Activated CD4-positive, CD25-positive, alpha-beta regulatory T cell treated with anti-CD3 and anti-CD28 coated beads, Interleukin-2, amount 50 U/mL, for 24 hours (primary cell): Measurements from ENCODE around the gene AK4.
A peak's percentile ranks its signal among the peaks of the same experiment; 100 is the strongest.
"Not testable (repeated sequence)": the region's sequence is repeated elsewhere in the genome, so short reads cannot be mapped to it uniquely, and the experiment has no call there.

Source experiments
- ATAC-seq, 2 donors: fragments of 150-1000 bp; cut with Tn5 transposase; one replicate each; pipeline ENCODE4 v1.10.0; 2021; ENCODE audit warnings: mild to moderate bottlenecking in 1 of 2, moderate library complexity in 1 of 2

AK4 gene

GRCh38 chr1:65148178-65148547 lies at the start of gene AK4:
Gene AK4 (plus strand): TSS chr1:65148203. CDS start chr1:65148408, 205 bp downstream.
- peak; percentile 38 to 41 for ATAC-seq

GRCh38 chr1:65103807-65104206 lies 44.2 kb upstream of the AK4 start:
- ATAC-seq = no peak

GRCh38 chr1:65104854-65105534 lies 43.0 kb upstream of the AK4 start:
- no peak for ATAC-seq

DNA sequence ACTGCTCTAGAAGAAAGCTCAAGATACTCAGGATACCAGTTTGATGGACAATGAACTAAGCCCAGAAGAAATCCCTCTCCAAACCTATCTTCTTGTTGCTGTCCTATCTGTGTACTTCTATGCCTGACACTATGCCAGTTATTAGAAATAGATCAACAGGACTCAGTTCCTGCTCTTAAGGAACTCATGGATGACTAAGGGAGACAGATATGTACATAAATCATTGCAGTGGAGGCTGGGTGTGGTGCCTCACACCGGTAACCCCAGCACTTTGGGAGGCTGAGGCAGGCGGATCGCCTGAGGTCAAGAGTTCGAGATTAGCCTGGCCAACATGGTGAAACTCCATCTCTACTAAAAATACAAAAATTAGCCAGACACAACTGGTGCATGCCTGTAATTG lies 42.4 kb upstream of the AK4 start:
- ATAC-seq = no peak

DNA sequence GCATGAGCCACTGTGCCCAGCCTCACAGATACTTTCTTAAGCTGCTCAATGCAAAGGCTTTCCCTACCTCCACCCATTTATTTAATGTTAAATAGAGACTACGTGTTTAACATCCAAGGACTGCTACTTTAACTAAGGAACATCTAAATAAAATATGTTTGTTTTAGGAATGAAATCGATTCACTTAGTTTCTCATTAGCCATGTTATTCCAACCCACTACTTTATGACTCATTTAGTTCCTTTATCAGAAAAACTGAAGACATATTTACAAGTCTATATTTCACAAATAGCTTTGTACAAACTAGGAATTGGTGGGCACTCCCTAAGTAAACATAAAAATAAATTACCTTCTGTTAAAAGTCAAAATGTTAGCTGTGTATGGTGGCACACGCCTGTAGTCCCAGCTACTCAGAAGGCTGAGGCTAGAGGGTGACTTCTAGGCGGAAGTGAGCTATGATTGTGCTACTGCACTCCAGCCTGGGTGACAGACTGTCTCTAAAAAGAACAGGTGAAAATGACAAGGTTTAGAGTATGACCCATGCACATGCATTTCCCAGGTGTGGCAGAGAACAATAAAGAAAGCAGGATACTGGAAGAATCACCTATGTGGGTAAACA lies 39.9 kb upstream of the AK4 start:
- no peak for ATAC-seq

GRCh38 chr1:65109487-65109886 lies 38.5 kb upstream of the AK4 start:
- ATAC-seq = no peak

DNA sequence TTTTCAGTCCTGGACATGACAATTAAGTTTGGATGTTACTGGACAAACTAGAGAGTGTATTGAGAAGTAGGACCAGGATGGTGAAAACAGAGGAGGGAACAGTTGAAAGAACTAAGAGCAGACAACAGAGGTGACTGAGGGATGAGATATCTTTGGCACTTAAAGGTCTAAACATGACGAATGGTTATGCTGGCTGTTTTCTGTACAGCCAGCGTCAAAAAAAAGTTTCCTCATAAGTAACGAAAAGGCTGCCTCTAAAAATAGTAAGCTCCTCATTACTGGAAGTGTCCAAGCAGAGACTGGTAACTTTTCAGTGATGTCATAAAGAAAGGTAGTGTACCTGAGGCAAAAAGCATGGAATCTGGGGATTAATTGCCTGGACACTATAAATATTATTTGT lies 35.2 kb upstream of the AK4 start:
- ATAC-seq = no peak

- ATAC-seq = no peak
Measured at GRCh38 chr1:65113298-65113697, 34.7 kb upstream of the AK4 start.

DNA sequence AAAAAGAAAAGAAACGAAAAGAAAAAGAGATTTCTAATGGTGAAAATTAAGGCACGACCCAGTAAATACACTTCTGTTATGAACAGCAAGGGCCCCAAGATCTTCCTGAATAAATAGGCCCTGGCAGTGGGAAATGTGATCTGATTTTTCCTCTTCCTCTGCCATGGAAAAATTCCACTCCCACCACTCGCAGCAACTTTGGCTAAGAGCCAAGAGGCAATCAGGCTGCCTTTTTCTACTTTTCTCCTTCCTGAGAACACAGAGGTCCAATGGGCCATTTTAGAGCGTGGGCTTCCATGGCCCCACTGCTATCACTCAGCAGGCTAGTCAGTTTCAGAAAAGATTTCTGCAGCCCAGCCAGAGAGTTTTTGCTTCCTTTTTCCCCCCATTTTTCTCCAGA lies 33.7 kb upstream of the AK4 start:
- ATAC-seq = no peak

DNA sequence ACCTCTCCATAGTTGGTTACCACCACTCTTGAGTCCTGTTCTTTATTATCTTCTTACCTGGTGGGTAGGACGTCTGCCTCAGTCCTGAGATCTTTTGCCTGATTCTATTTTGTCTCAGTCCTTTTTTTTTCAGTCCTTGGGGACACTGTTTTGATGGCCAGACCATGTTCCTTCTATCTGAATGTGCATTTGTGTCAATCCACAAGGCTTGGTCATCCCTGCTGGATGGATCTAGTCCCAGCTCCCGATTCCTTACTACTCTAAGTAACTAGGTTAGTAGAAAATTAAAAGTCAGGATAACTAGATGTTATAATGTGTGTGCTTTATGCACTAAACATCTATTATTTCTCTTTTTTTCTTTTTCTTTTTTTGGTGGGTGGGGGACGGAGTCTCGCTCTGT lies 28.1 kb upstream of the AK4 start:
- no peak for ATAC-seq

DNA sequence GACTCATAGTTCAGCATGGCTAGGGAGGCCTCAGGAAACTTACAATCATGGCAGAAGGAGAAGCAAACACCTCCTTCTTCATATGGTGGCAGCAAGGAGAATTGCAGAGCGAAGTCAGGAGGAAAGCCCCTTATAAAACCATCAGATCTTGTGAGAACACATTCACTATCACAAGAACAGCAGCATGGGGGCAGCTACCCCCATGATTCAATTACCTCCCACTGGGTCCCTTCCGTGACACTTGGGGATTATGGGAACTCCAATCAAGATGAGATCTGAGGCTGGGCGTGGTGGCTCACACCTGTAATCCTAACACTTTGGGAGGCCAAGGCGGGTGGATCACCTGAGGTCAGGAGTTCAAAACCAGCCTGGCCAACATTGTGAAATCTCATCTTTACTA lies 18.9 kb upstream of the AK4 start:
- not testable (repeated sequence) for ATAC-seq

DNA sequence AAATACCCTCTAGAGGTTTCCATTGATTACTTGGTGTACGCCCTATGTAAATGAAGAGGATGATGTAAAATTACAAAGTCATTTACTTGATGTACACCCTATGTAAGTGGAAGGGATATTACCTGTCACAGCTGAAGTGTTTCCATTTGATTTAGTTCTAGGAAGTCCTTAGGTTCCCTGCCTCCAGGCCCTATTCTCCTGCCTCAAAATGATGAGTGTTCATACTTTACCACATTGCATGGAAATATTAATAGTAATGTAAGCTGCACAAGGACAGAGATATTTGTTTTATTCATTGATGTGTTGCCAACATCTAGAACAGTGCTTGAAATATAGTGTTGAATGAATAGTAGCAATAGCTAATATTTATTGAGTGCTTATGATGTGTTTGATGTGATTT lies 9.5 kb upstream of the AK4 start:
- ATAC-seq = no peak

DNA sequence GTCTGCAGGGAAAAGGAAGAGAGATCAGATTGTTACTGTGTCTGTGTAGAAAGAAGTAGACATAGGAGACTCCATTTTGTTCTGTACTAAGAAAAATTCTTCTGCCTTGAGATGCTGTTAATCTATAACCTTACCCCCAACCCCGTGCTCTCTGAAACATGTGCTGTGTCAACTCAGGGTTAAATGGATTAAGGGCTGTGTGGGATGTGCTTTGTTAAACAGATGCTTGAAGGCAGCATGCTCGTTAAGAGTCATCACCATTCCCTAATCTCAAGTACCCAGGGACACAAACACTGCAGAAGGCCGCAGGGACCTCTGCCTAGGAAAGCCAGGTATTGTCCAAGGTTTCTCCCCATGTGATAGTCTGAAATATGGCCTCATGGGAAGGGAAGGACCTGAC lies 8.2 kb upstream of the AK4 start:
- not testable (repeated sequence) for ATAC-seq

DNA sequence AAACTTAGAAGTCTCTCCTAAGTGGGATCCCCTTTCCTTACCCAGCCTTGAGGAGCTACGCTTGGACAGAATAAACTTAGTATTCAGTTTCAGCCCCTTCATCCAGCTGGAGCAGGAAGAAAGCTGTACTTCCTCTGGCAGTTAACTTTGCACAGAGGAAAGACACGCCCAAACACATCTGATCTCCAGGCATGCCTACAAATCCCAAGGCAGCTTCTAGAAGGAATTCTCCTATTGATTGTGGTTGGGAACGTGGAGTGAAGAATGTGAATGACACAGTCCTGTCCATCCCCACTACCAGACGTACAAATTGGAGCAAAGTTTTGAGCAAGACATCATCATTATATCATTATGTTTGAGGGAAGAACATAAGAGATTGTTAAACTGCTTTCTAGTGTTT lies 6.6 kb upstream of the AK4 start:
- no peak for ATAC-seq

DNA sequence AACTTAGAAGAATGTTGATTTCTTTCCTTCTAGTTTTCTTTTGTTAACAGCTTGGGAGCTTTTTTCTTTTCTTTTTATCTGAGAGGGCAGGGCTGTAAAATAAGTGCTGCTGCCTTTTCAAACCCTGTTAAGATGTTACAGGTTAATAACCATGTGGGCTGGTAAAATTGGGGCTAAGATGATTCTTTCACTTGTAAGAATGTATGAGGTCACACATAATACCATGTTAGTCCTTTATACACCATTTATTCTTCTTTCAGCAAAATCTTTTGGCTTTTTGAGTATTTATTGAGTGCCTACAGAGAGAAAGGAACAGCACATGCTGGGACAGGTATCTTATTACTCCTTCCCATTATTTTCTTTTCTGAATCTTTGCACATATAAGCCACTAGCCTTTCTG lies 6.1 kb upstream of the AK4 start:
- ATAC-seq = no peak

DNA sequence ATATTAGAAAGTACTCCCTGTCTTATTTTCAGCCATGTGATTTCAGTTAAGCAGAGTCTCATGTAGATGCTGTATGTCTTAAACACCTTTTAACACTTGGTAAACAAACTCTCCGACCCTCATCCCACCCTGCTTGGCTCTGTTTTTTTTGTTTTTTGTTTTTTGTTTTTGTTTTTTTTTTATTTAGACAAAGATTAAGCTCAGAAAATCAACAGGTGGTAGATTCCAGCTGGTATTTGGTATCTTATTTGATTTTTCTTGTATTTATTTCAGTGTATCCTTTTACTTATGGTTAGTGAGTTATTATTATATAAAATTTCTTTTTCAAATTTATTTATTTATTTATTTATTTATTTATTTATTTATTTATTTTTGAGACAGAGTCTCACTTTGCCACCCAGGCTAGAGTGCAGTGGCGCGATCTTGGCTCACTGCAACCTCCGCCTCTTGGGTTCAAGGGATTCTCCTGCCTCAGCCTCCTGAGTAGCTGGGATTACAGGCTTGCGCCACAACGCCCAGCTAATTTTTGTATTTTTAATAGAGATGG lies 4.8 kb upstream of the AK4 start:
- ATAC-seq = not testable (repeated sequence)

- ATAC-seq = peak in 1 of 2 donors; percentile 6
Measured at GRCh38 chr1:65146908-65147423, 1.0 kb upstream of the AK4 start.

- ATAC-seq = peak; percentile 28 to 29
Measured at GRCh38 chr1:65147424-65148177, 402 bp upstream of the AK4 start.

GRCh38 chr1:65148548-65149350 lies 746 bp downstream of the AK4 start:
- peak; percentile 29 to 37 for ATAC-seq

- no peak for ATAC-seq
Measured at GRCh38 chr1:65149351-65150107, 1.5 kb downstream of the AK4 start.

DNA sequence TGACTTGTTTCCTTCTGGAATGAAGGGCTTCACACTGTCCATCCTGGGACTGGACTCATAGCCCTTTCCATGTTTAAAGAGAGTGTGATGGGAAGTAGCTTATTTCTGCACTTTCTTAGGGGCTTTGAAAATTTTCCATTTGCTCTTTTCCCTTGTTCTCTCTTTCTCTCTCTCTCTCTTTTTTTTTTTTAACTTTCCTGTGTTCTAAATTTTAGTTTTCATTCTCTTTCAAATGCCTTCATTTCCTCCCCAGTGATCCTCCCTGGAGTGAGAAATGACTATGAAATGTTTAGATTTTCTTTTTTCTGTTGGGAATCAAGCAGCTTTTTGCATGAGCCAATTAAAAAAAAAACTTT lies 2.1 kb downstream of the AK4 start:
- no peak for ATAC-seq
